ENCODE data around the gene PLAC1.

Gene PLAC1

GRCh38 chrX:134622813-134623185, 35.5 kb downstream of the PLAC1 start (continued):
- TF ChIP-seq RARB (CRISPR knock-in tag; IDR thresholded peaks at IDR 0.05) (no peak), SNAI2 (CRISPR knock-in tag; IDR thresholded peaks at IDR 0.05) (no peak), ESRRG (CRISPR knock-in tag; IDR thresholded peaks at IDR 0.05) (no peak), PPARA (CRISPR knock-in tag; IDR thresholded peaks at IDR 0.05; ENCODE audit: borderline replicate concordance) (no peak), POU6F1 (CRISPR knock-in tag; IDR thresholded peaks at IDR 0.05; ENCODE audit: borderline replicate concordance, low read depth) (no peak)

GRCh38 chrX:134622056-134622812, 36.0 kb downstream of the PLAC1 start:
- TF ChIP-seq ISL1 (CRISPR knock-in tag; IDR thresholded peaks at IDR 0.05): no peak
- 0 out of 2 replicates have a peak, but pooled peaks have one; percentile 32 for TF ChIP-seq TOX (CRISPR knock-in tag; IDR thresholded peaks at IDR 0.05; ENCODE audit: borderline replicate concordance)
- no peak for TF ChIP-seq ZNF8 (CRISPR knock-in tag; IDR thresholded peaks at IDR 0.05)
- TF ChIP-seq ZC3H10 (CRISPR knock-in tag; IDR thresholded peaks at IDR 0.05): 0 out of 2 replicates have a peak, but pooled peaks have one; percentile 3
- peak; percentile 93 for ATAC-seq

- no peak for ATAC-seq
- no peak for TF ChIP-seq ZNF70 (CRISPR knock-in tag; IDR thresholded peaks at IDR 0.05)
- TF ChIP-seq ZFP30 (CRISPR knock-in tag; IDR thresholded peaks at IDR 0.05): no peak
- no peak for TF ChIP-seq CSDC2 (CRISPR knock-in tag; IDR thresholded peaks at IDR 0.05)
- no peak for TF ChIP-seq CREB5 (CRISPR knock-in tag; IDR thresholded peaks at IDR 0.05; ENCODE audit: low read depth)
- no peak for TF ChIP-seq TSHZ2 (CRISPR knock-in tag; IDR thresholded peaks at IDR 0.05)
- TF ChIP-seq RARB (CRISPR knock-in tag; IDR thresholded peaks at IDR 0.05): no peak
- no peak for TF ChIP-seq ZFP3 (CRISPR knock-in tag; IDR thresholded peaks at IDR 0.05)
- no peak for TF ChIP-seq TOX (CRISPR knock-in tag; IDR thresholded peaks at IDR 0.05; ENCODE audit: borderline replicate concordance)
- no peak for TF ChIP-seq OSR1 (CRISPR knock-in tag; IDR thresholded peaks at IDR 0.05)
- TF ChIP-seq ESRRG (CRISPR knock-in tag; IDR thresholded peaks at IDR 0.05): no peak
- TF ChIP-seq BACH2 (CRISPR knock-in tag; IDR thresholded peaks at IDR 0.05; ENCODE audit: borderline replicate concordance): no peak
- TF ChIP-seq TCF4 (CRISPR knock-in tag; IDR thresholded peaks at IDR 0.05; ENCODE audit: borderline replicate concordance): no peak
- TF ChIP-seq ZNF8 (CRISPR knock-in tag; IDR thresholded peaks at IDR 0.05): no peak
- TF ChIP-seq GLIS3 (CRISPR knock-in tag; IDR thresholded peaks at IDR 0.05): no peak
- TF ChIP-seq CSRNP3 (CRISPR knock-in tag; IDR thresholded peaks at IDR 0.05): no peak
- TF ChIP-seq PPARA (CRISPR knock-in tag; IDR thresholded peaks at IDR 0.05; ENCODE audit: borderline replicate concordance): no peak
These were observed 38.4 kb downstream of the PLAC1 start for GRCh38 chrX:134619838-134620237.

- ATAC-seq: no peak
- TF ChIP-seq CSDC2 (CRISPR knock-in tag; IDR thresholded peaks at IDR 0.05): no peak
- no peak for TF ChIP-seq ZFP30 (CRISPR knock-in tag; IDR thresholded peaks at IDR 0.05)
- no peak for TF ChIP-seq CSRNP3 (CRISPR knock-in tag; IDR thresholded peaks at IDR 0.05)
- no peak for TF ChIP-seq ZNF565 (CRISPR knock-in tag; conservative IDR thresholded peaks at IDR 0.05; ENCODE audit: low read depth)
- TF ChIP-seq TSHZ2 (CRISPR knock-in tag; IDR thresholded peaks at IDR 0.05): no peak
- TF ChIP-seq PATZ1 (CRISPR knock-in tag; IDR thresholded peaks at IDR 0.05; ENCODE audit: borderline replicate concordance): no peak
- TF ChIP-seq ISL1 (CRISPR knock-in tag; IDR thresholded peaks at IDR 0.05): no peak
- no peak for TF ChIP-seq ZC3H10 (CRISPR knock-in tag; IDR thresholded peaks at IDR 0.05)
These were observed 44.9 kb downstream of the PLAC1 start for GRCh38 chrX:134613396-134613795.
